CD4-positive, alpha-beta T cell treated with Interleukin-2 at 100 ng/mL for 4 hours (primary cell): ENCODE results near the gene TET2.

Source experiments
- DNase-seq: peaks from one replicate; pipeline ENCODE4 v3.0.0-alpha.2; 2020; ENCODE audit warnings: low spot score

The TET2 gene

DNA sequence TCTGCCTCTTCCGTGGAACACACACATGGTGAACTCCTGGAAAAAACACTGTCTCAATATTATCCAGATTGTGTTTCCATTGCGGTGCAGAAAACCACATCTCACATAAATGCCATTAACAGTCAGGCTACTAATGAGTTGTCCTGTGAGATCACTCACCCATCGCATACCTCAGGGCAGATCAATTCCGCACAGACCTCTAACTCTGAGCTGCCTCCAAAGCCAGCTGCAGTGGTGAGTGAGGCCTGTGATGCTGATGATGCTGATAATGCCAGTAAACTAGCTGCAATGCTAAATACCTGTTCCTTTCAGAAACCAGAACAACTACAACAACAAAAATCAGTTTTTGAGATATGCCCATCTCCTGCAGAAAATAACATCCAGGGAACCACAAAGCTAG is 87.9 kb downstream of the TET2 start:
- no peak for DNase-seq

DNA sequence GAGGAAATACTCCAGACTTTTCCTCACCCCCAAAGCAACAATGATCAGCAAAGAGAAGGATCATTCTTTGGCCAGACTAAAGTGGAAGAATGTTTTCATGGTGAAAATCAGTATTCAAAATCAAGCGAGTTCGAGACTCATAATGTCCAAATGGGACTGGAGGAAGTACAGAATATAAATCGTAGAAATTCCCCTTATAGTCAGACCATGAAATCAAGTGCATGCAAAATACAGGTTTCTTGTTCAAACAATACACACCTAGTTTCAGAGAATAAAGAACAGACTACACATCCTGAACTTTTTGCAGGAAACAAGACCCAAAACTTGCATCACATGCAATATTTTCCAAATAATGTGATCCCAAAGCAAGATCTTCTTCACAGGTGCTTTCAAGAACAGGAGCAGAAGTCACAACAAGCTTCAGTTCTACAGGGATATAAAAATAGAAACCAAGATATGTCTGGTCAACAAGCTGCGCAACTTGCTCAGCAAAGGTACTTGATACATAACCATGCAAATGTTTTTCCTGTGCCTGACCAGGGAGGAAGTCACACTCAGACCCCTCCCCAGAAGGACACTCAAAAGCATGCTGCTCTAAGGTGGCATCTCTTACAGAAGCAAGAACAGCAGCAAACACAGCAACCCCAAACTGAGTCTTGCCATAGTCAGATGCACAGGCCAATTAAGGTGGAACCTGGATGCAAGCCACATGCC is 89.7 kb downstream of the TET2 start:
- no peak for DNase-seq

DNA sequence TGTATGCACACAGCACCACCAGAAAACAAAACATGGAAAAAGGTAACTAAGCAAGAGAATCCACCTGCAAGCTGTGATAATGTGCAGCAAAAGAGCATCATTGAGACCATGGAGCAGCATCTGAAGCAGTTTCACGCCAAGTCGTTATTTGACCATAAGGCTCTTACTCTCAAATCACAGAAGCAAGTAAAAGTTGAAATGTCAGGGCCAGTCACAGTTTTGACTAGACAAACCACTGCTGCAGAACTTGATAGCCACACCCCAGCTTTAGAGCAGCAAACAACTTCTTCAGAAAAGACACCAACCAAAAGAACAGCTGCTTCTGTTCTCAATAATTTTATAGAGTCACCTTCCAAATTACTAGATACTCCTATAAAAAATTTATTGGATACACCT is 90.2 kb downstream of the TET2 start:
- no peak for DNase-seq

DNA sequence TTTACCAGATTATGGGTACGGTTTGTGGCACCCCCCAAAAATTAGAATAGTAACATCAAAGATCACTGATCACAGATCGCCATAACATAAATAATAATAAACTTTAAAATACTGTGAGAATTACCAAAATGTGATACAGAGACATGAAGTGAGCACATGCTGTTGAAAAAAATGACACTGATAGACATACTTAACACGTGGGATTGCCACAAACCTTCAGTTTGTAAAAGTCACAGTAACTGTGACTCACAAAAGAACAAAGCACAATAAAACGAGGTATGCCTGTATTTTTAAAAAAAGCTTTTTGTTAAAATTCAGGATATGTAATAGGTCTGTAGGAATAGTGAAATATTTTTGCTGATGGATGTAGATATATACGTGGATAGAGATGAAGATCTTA is 93.4 kb downstream of the TET2 start:
- DNase-seq, result no peak

DNA sequence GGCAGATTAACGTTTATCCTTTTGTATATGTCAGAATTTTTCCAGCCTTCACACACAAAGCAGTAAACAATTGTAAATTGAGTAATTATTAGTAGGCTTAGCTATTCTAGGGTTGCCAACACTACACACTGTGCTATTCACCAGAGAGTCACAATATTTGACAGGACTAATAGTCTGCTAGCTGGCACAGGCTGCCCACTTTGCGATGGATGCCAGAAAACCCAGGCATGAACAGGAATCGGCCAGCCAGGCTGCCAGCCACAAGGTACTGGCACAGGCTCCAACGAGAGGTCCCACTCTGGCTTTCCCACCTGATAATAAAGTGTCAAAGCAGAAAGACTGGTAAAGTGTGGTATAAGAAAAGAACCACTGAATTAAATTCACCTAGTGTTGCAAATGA is 94.8 kb downstream of the TET2 start:
- no peak for DNase-seq

DNA sequence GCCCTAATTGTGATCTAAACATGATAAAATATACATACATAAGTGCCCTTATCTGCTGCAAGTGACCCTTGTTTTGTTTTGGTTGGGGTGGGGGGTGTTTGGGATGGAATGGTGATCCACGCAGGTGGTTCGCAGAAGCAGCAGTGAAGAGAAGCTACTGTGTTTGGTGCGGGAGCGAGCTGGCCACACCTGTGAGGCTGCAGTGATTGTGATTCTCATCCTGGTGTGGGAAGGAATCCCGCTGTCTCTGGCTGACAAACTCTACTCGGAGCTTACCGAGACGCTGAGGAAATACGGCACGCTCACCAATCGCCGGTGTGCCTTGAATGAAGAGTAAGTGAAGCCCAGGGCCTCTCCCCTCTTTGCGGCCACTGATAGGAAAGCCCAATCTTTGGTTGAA is 96.8 kb downstream of the TET2 start:
- DNase-seq, result no peak

DNA sequence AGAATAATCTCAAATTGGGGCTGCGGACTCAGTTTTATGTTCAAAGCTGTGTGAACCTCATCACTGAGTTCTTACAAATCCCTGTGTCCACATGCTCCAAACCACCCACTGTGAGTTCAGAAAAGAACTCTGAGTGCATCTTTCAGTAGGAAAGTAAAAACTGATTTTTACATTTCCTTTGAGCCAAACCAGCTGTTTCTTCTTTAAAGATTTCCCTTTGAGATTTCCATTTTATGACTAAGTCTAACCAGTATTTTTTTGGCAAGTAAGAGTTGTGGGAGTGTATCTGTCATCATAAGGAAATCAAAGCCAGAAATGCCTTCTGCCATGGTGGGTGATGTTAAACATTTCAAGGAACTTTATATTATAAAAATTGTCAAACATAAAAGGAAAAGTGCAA is 100.0 kb downstream of the TET2 start:
- DNase-seq, result no peak

DNA sequence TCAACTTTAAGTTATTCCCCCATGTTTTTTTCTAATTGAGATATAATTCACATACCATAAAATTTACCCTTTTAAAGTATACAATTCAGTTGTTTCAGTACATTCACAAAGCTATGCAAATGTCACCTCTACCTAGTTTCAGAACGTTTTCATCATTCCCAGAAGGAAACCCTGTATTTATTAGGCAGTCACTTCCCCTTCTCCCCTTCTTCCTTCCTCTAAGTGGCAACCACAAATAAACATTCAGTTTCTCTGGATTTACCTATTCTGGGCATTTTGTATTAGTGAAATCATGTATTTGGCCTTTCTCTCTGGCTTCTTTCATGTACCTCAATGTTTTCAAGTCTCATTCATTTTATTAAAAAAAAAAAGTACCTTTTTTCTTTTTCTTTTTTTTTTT is 101.9 kb downstream of the TET2 start:
- DNase-seq, result no peak

DNA sequence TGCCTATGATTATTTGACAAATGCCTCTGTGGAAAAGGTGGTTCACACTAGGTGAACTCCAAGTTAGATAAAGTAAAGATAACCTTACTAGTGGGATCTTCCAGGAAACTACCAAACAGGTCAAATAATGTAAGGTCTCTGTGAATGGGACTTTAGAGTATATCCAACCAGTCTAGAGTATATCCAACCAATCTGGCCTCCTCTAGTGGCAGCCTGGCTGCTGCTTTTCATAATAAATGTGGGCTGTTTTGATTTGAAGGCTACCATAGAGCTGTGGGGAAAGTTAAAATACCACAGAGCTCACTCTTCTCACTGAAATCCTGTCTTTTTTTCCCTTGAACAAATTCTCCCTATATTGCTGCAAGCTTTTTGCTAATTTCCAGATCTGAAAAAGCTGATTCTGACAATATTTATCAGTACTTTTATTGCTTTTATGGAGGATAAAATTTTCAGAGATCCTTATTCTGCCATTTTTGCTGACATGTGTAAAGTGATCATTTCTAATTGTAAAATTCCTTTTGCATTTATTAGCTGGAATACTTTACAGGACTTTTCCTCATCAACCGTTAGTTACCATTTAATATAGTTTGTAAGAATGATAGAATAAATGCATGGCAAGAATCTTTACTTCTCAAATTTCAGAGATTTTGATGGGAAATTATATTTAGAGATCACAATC is 111.3 kb downstream of the TET2 start:
- DNase-seq, result no peak

DNA sequence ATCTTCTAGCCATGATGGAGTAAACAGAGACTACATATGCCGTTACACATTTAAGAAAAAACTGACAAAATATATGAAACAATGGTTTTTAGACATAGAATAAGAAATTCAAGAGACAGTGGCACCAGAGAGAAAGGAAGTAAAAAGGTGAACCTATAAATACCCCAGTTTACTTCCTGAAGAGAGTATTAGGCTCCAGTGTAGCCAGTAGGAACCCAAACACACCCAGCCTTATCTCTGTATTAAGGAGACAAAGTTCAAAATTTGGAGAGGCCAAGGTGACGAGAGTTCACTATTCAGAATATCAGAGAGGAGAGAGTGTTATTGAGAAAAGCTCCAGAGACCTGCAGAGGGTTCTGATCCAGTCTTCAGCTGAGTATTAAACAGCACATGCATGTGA is 119.0 kb downstream of the TET2 start:
- DNase-seq, result no peak

DNA sequence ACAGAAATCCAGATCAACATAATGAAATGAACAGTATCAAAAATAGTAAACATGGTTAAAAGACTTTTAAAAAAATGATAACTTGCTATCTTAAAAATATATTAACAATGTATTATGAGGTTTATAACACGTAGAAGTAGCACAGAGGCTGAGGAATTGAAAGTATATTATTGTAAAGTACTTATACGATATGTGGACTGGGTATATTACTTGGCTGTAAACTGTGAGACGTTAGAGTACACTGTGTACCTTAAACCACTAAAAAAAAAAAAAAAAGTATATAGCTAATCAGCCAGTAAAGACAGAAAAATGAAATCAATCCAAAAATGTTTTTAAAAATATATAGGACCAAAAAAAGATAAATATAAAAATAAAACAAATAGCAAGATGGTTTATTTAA is 120.6 kb downstream of the TET2 start:
- DNase-seq, result no peak

DNA sequence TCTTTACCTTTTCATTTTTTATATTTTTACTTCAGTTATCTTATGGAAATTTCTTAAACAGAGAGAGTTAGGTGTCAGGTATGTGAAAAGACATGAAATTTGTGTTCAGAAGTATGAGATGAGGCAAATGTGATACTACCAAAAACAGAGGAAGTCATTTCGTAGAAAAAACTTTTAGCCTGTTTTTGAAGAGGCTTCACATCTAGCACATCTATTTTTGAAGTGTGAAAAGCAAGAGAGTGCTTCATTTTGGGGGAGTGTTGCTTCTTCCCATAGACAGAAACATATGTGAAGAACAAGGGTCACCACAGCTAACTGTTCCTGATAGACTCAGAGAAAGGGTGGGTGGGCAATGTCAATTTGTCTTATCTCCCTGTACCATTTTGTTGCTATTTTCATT is 125.3 kb downstream of the TET2 start:
- no peak for DNase-seq

DNA sequence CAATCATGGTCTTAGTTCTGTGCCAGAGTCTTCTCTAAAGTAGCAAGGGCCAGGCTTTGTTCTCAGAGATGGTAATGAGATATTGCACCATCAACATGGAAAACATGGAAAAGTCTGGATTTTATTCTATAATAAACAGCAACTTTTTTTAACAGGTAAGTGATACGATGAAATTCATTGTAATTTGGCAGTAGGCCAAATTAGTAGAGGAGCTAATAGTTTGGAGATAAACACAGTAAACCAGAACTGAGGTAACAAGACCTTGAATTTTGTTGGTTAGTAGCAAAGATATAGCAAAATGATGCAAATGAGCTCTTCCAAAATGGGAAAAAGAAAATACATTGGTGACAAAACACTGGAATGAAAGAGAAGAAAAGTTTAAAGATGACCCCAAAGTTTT is 126.6 kb downstream of the TET2 start:
- no peak for DNase-seq

DNA sequence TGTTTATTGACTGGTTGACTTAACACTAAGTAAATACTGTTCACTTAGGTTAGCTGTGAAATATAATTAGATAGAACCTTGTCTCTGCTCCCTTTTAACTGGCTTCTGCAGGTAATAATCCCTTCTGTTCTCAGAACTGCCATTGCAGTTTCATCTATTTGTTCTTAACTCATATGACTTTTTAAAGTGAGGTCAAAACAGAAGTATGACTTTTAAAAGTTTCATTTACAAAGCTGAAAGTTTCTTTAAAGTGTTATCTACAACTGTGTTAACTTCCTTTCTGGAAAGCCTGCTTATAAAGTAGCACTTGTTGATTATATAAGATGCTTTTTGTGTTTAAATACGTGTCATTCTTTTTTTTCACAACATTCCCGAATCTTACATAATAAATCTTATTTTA is 127.4 kb downstream of the TET2 start:
- DNase-seq, result no peak

DNA sequence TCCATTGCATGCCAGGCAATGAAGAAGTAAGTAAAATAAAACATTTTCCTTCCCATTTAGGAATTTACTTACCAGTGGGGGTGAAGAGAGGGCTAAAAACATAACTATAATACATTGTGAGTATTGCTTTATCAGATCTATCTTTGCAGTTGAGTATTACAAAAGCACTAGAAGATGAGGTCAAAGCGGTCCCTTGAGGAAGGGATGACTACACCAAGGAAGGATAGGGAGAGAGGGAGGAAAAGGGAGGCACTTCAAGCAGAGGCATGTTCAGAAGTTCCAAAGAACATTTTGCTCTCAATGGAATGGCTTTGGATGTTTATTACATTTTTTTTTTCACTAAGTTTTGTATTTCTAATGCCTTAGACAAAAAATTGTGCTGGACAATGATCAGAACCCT is 127.8 kb downstream of the TET2 start:
- no peak for DNase-seq

DNA sequence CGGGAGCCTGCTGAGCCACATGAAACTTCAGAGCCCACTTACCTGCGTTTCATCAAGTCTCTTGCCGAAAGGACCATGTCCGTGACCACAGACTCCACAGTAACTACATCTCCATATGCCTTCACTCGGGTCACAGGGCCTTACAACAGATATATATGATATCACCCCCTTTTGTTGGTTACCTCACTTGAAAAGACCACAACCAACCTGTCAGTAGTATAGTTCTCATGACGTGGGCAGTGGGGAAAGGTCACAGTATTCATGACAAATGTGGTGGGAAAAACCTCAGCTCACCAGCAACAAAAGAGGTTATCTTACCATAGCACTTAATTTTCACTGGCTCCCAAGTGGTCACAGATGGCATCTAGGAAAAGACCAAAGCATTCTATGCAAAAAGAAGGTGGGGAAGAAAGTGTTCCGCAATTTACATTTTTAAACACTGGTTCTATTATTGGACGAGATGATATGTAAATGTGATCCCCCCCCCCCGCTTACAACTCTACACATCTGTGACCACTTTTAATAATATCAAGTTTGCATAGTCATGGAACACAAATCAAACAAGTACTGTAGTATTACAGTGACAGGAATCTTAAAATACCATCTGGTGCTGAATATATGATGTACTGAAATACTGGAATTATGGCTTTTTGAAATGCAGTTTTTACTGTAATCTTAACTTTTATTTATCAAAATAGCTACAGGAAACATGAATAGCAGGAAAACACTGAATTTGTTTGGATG is 129.9 kb downstream of the TET2 start:
- no peak for DNase-seq

DNA sequence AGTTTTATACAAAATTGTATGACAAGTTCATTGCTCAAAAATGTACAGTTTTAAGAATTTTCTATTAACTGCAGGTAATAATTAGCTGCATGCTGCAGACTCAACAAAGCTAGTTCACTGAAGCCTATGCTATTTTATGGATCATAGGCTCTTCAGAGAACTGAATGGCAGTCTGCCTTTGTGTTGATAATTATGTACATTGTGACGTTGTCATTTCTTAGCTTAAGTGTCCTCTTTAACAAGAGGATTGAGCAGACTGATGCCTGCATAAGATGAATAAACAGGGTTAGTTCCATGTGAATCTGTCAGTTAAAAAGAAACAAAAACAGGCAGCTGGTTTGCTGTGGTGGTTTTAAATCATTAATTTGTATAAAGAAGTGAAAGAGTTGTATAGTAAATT is 131.0 kb downstream of the TET2 start:
- no peak for DNase-seq

DNA sequence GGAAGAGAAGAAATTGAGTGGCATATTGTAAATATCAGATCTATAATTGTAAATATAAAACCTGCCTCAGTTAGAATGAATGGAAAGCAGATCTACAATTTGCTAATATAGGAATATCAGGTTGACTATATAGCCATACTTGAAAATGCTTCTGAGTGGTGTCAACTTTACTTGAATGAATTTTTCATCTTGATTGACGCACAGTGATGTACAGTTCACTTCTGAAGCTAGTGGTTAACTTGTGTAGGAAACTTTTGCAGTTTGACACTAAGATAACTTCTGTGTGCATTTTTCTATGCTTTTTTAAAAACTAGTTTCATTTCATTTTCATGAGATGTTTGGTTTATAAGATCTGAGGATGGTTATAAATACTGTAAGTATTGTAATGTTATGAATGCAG is 132.6 kb downstream of the TET2 start:
- DNase-seq, result no peak

DNA sequence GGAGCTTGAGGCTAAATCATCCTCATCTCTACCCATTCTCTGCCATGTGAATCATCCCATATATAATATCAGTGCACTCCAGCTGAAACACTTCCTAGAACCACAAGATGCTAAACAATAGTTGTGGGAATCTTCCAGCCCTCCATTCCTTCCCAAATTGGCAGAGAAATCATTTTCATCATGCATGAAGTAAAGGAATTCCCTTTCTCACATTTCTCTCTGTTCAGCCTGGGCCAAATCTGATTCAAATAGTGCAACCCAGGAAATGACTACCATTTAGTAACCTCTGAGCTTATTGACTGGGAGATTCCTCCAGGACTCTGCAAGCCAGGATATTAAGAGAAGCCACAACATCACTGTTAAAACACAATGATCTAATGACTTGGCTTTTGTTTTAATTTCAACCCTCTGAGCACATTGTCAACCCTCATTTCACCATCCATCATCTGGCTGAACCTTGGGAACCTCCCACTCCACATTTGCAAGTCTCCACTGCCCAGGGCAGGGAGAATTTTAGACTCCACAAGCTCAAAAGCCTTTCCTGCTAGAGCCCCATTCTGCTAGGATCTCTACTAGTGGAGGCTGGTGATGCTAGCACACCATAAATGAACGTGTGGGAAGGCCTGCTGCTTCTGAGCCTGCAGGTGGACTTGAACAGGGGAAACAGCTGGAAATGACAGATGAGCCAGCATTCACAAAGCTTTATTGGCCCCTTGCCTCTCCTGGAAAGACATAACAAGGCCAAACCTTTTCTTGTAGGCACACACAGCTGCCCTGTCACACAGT is 133.9 kb downstream of the TET2 start:
- no peak for DNase-seq

DNA sequence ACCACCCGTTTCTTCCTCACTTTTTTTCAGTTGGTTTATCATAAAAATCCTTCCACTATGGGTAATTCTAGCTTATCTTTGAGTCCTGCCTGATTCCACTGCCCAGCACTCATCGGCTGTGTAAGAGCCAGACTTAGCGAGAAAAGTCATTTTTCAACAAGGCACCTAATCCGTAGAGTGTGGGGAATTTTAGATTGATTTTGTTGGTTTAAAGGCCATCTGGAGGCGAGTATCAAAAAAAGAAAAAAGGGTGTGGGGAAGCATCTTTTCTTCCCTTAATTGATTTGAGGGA is 134.4 kb downstream of the TET2 start:
- no peak for DNase-seq

DNA sequence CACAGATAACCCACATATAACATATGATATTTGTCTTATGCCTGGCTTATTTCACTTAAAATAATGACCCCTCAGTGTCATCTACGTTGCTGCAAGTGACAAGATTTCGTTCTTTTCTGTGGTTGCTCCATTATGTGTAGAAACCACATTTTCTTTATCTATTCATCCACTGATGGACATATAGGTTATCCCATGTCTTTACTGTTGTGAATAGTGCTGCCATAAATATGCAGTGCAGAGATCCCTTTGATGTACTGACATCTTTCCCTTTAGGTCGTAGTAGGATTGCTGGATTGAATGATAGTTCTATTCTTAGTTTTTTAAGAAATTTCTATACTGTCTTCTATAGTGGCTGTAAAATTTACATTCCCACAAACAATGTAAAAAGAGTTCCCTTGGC is 135.8 kb downstream of the TET2 start:
- no peak for DNase-seq

DNA sequence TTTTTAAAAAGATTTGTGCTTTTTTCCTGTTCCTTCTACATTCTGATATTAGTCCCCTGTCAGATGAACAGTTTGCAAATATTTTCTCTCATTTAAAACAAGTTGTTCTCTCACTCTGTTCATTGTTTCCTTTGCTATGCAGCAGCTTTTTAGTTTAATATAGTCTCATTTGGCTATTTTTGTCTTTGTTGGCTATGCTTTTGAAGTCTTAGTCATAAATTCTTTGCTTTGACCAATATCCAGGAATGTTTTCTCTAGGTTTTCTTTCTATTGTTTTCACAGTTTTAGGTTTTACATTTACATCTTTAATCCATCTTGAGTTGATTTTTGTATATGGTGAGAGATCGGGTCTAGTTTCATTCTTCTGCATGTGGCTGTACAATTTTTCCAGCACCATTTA is 136.8 kb downstream of the TET2 start:
- DNase-seq, result no peak

DNA sequence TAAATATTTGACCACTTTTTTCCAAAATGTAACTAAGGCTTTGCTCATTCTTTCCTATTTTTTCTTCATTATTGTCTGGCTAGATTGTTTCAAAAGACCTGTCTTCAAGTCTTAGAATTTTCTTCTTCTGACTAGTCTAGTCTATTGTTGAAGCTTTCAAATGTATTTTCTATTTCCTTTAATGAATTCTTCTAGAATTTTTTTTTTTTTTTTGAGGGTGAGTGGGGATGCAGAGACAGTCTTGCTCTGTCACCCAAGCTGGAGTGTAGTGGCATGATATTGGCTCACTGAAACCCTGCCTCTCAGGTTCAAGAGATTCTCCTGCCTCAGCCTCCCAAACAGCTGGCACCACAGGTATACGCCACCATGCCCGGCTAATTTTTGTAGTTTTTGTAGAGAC is 141.4 kb downstream of the TET2 start:
- no peak for DNase-seq
